HFFc6 (cell line): Measurements from ENCODE around the gene ARFGAP1. TPM values are rescaled to one million over a fixed set of nuclear protein-coding genes. Genes with fewer than 3 reads are reported as not detected.

Experiments used
- DNase-seq: peaks from one replicate; pipeline ENCODE4 v3.0.0-alpha.2; 2018
- H3K27ac Mint-ChIP-seq: 2 replicates; pipeline ENCODE4 v1.8.0; 2020; ENCODE audit warnings: mild to moderate bottlenecking, mixed read lengths
- H3K27me3 Mint-ChIP-seq: 2 replicates; pipeline ENCODE4 v1.8.0; 2021; ENCODE audit warnings: mild to moderate bottlenecking, moderate library complexity, mixed read lengths; ENCODE audit not compliant: insufficient read depth
- H3K36me3 Mint-ChIP-seq: 2 replicates; pipeline ENCODE4 v1.8.0; 2021; ENCODE audit warnings: low read depth, mixed read lengths
- H3K4me1 Mint-ChIP-seq: 2 replicates; pipeline ENCODE4 v1.8.0; 2020; ENCODE audit warnings: low read depth, mixed read lengths
- H3K4me3 Mint-ChIP-seq: 2 replicates; pipeline ENCODE4 v1.8.0; 2020; ENCODE audit warnings: mild to moderate bottlenecking, moderate library complexity, mixed read lengths
- H3K9me3 Mint-ChIP-seq: 2 replicates; pipeline ENCODE4 v1.8.0; 2020; ENCODE audit warnings: mild to moderate bottlenecking, mixed read lengths
- CTCF ChIP-seq: fragments of 200-600 bp; sonication (generic); IDR thresholded peaks from 2 replicates; pipeline ENCODE4 v1.5.0; 2021; ENCODE audit warnings: antibody characterized with exemption, mild to moderate bottlenecking
- total RNA-seq, 6 experiments: library from RNA; stranded (reverse); fragmentation: NEBNext Ultra II Directional; extraction: Animal tissue kit (Norgen Biotek cat#: 25700); gene quantifications; 2 replicates in 1 of 6; 3 replicates in 5 of 6; pipeline ENCODE4 v1.2.3, GENCODE V29; 2021

The ARFGAP1 gene
- total RNA-seq, 6 experiments from 2014 or later, result 106 to 123 (median 112) TPM

- Mint-ChIP-seq H3K9me3 (no peaks in the 10 kb centered on the region), H3K27ac (no peak overlapping the region), H3K4me1 (no peaks in the 10 kb centered on the region), H3K4me3 (no peak overlapping the region), H3K27me3 (peaks cover 7% of the 10 kb centered on the region), H3K36me3 (no peaks in the 10 kb centered on the region; the same call in 1 of the 2 replicates)
- no peak for DNase-seq
- no peak for TF ChIP-seq CTCF
Measured at GRCh38 chr20:63288581-63289251, 16.1 kb downstream of the ARFGAP1 start.

- Mint-ChIP-seq H3K27me3 (peaks cover 11% of the 10 kb centered on the region), H3K4me3 (no peak overlapping the region), H3K27ac (no peak overlapping the region), H3K36me3 (no peaks in the 10 kb centered on the region), H3K9me3 (no peaks in the 10 kb centered on the region), H3K4me1 (no peaks in the 10 kb centered on the region)
- TF ChIP-seq CTCF, result no peak
- DNase-seq, result no peak
Measured at GRCh38 chr20:63289311-63290135, 16.9 kb downstream of the ARFGAP1 start.

GRCh38 chr20:63290136-63290676, 17.6 kb downstream of the ARFGAP1 start:
- H3K4me3 Mint-ChIP-seq, result no peak overlapping the region
- no peak for TF ChIP-seq CTCF
- DNase-seq, result no peak
- no peak overlapping the region for H3K27ac Mint-ChIP-seq
- no peaks in the 10 kb centered on the region for H3K4me1 Mint-ChIP-seq
- H3K9me3 Mint-ChIP-seq, result no peaks in the 10 kb centered on the region
- H3K36me3 Mint-ChIP-seq, result no peaks in the 10 kb centered on the region
- H3K27me3 Mint-ChIP-seq, result peaks cover 16% of the 10 kb centered on the region

- DNase-seq, result peak; percentile 16
- H3K27me3 Mint-ChIP-seq, result peaks cover 22% of the 10 kb centered on the region
Measured at GRCh38 chr20:63290677-63291472, 18.3 kb downstream of the ARFGAP1 start.

More at GRCh38 chr20:63290677-63291472, 18.3 kb downstream of the ARFGAP1 start:
- no peaks in the 10 kb centered on the region for H3K9me3 Mint-ChIP-seq
- peak; percentile 89 for TF ChIP-seq CTCF
- H3K4me1 Mint-ChIP-seq, result no peaks in the 10 kb centered on the region
- no peak overlapping the region for H3K4me3 Mint-ChIP-seq
- H3K27ac Mint-ChIP-seq, result no peak overlapping the region
- no peaks in the 10 kb centered on the region for H3K36me3 Mint-ChIP-seq
